SKM-1 treated with dmso at 0.1 percent for 144 hours (cell line): ENCODE data around the gene CROCC2.

Experiments
- DNase-seq: peaks from one replicate; lab custom pipeline; 2025; ENCODE audit not compliant: unreplicated experiment; lab: John Stamatoyannopoulos, UW

CROCC2 gene

DNA sequence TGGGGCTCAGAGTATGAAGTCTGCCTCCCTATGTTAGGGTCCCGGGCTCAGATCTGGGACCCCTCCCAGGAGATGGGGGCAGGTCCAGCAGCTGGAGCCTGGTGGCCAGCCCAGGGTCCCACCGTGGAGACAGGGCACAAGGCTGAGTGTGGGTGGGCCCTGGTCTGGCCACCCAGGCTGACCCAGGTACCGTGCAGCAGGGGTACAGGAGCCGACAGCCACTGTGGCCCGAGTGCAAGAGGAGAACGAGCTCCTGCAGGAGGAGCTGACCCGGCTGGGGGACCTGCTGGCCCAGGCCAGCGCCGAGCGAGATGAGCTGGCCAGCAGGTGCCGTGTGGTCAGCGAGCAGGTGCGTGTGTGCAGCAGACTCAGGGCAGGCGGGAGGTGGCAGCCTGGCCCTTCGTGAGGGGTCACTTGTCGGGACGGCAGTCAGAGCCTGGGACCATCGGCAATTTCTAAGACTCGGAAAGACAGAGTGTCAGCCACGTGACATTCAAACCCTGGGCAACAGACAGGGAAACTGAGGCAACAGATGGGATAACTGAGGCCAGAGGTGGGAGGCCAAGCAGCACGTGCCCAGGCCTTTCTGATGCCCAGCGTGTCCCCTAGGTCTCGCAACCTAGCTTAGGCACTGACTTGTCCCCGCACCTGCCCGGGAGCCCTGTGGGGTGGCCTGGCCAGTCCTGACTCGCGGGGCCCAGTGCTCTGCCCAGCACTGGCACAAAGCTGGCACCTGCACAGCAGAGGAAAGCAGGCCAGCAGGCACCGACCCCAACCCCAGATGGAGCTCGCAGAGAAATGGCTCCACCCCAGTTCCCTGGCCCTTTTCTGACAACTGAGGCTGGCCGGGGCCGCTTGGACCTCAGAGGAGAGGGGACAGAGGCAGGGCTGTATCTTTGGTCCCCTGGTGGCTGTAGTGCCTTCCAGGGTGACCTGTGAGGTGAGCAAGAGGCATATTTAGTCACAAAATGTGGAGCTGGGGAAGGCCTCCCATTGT lies 13.9 kb downstream of the CROCC2 start:
- no peak for DNase-seq

DNA sequence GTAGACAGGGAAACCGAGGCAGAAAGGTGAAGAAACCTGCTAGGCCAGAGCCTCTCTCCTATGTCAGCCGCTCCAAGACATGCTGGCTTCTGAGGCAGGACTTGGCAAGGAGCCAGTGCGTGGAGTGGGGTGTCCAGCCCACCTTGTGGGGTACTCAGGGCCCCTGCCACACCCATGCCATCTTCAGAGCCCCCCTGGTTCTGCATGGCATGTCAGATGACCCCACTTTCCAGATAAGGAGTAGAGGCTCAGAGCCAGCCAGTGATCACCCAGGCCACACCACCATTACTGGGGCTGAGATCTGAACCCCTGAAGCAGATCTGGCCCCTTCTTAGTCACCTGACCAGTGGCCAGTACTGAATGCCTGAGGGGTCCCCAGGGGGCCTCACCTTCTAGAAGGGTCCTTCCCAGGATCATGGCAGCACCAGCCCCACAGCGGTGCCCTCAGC lies 14.7 kb downstream of the CROCC2 start:
- no peak for DNase-seq

DNA sequence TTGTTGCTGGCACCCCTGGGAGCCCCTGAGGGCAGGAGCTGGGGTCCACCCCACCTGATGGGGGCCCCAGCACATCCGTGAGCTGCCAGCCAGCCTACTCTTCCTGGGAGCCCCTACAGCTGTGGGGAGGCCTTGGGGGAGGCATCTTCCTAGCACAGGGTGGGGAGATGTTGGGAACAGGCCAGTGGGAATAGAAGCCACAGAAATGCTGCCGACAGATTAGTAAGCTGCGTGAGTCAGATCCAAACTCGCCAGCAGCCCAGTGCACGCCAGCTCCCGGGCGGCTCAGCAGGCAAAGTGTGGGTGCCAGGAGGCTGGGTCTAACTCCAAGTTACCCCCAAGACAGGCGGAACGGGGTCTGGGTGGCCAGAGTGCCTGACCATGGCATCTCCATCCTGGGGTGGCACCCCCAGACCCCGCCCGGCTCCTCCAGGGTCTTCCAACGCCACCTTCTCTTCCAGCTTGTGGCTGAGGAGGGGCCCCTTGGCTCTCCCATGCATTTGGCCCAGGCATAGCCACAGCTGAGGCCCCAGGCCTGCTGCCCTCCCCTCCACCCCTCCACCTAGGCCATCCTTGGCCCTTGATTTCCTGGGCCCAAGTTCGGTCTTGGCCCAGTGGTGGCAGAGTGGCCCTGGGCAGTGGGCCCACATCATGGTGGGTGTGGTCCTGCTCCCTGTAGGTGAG lies 15.3 kb downstream of the CROCC2 start:
- DNase-seq, result no peak

- DNase-seq, result no peak
Measured at GRCh38 chr2:240921995-240922244, 15.8 kb downstream of the CROCC2 start.

DNA sequence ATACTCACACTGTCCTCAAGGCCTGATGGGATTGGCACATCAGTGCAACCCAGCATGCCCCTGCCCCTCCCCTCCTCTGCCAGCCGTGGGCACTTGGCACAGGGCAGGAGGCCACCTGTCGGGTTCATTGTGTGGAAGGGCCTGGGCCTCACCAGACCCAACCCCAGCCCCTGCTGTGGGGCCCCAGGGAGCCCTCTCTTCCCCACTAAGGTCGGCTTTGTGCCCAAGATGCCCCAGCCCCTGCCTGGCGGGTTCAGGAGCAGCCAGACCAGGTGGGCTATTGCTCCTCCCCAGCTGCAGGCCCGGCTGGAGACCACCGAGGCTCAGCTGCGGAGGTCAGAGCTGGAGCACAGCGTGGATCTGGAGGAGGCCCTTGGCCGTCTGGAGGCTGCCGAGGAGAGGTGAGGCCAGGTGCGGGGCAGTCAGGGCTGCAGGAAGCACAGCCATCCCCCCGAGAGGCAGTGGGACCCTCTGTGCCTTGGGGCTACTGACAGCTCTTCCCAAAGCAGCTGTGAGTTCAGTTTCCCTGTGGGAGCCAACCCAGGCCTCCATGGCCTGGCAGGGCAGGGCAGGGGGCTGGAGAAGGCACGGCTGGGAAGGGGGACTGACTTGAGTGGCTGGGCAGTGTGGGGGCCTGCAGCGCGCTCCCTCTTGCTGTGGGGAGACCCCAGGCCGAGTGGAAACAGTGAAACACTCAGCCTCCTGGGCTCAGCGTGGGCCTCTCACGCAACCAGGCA lies 16.3 kb downstream of the CROCC2 start:
- DNase-seq, result no peak

GRCh38 chr2:240922982-240923537 lies 16.9 kb downstream of the CROCC2 start:
- no peak for DNase-seq

DNA sequence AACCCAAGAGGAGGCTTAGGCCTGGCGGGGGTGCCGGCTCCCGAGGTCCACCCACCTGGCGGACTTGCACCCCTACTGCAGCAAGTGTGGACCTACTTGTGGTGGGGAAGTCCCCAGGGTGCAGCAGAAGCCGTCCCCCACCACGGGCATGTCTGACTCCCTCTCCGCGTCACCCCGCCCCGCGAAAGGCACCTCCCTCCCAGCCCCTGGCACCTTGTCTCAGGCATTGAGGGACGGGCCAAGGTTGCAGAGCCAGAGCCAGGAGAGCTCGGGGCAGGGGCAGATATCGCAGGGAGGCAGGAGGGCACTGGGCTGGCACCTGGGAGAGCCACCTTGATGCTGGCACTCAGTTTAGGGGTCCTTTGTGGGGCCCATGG lies 19.0 kb downstream of the CROCC2 start:
- no peak for DNase-seq

DNA sequence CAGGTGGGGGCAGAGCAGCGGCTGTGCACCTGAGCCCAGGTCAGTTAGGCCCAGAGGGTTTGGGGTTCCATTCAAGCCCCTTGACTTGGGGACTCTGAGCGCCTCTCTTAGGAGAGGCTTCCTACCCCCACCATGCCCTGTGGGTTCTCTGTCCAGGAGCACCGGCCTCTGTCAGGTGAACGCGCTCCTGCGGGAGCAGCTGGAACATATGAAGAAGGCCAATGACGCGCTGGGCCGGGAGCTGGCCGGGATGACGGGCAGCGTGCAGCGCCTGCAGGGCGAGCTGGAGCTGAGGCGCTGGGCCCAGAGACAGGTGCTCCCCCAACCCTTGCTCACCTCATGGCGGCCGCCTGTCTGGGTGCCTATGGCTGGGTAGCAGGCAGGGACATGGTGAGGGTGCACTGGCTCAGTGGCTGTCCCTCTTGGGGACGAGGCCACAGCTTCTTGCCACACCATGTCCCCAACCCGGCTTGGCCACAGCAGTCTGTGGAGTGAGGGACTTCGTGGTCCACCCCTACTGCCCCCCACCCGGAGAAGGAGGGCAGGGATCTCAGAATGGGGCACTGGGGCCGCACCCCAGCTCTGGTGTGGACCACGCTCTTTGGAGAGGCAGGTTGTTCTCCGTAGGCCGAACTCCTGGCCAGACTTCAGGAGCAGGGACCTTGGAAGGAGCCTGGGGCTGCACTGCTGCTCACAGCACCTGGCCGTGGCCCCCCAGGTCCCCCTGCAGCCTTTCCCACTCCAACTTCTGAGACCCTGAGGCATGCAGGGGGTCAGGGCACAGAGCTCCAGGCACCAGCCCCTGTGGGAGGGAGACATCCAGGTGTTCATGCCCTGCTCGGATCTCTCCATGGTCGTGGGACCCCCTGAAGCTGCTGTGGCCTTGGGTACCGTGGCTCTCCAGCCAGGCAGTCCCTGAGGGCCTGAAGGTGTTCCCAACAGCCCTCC lies 19.7 kb downstream of the CROCC2 start:
- no peak for DNase-seq

DNA sequence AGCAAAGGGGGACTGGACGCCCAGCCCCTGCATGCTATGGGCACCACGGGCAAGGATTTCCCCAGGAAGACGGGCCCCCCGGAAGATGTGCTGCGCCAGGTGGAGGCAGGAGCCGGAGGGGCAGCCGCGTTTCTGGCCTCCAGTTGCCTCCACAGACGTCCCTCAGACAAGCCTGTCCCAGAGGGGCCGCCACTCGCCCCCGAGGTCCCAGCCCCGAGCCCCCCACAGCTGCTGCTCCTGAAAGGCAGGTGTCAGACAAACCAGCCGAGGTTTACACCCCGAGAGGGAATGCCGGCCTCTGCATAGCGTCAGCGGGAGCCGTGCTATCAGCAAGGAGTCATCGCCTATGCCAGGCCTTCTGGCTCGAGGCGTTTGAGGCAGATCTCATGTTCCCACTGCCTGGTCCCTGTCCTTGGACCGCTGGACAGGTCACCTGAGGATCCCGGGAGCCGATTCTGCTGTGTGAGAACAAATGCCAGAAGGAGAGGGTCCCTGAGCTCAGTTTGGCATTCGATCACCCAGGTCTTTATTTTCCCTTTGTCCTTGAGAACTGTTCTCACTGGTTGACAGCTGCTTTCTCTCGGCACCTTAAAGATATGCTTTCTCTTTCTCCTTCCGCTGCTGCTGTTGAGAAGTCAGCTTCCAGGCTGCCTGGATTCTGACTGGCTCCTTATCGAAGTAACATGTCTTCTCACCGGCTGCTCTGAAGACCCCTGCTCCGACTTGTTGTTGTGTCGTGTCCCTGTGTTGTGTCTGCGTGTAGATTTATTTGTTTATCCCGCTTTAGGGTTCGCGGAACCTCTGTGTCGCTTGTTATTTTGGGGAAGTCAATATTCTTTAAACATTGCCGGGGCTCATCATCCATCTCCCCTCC lies 20.6 kb downstream of the CROCC2 start:
- DNase-seq, result no peak

DNA sequence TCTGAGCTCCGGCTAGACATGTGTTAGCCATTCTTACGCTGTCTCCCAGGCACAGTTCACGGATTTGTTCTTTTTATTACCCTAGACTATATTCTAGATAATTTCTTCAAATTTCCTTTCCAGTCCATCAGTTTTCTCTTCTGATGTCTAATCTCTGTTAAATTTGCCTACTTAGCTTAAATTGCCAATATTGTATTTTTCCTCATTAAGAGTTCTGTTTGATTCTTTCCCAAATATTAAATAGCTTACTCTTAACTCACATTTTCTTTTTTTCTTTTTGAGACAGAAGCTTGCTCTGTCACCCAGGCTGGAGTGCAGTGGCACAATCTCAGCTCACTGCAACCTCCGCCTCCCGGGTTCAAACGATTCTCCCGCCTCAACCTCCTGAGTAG lies 21.2 kb downstream of the CROCC2 start:
- no peak for DNase-seq

GRCh38 chr2:240928476-240929363 lies 22.6 kb downstream of the CROCC2 start:
- DNase-seq, result no peak

GRCh38 chr2:240929364-240930095 lies 23.4 kb downstream of the CROCC2 start:
- no peak for DNase-seq

- DNase-seq, result no peak
Measured at GRCh38 chr2:240930096-240930630, 24.0 kb downstream of the CROCC2 start.

DNA sequence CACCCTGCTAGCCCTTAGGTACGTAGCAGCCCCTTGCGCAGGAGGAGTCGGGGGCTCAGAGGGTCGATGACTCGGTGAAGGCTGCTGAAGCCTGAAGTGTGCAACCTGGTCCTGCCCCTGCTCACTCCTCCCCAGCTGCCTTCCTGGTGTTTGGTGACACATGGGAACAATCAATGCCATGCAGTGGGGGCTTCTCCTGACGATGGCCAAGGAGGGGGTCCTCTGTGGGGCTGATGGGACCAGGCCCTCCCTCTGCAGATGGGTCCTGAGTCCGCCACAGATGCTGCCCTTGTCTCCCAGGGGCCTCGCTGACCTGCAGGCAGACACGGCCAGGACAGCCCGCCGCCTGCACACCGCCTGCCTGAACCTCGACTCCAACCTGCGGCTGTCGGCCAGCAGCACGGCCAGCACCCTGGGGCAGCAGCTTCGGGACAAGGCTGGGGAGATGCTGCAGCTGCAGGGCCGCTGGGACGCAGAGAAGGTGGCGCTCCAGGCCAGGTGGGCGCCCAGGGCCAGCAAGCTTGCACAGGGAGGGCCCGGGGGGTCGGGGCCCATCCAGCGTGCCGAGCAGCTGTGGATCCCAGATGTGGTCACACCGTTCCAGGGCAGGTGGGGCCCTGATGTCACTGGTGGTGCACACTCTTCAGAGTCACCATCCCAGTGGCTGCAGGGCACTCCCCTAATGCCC lies 24.6 kb downstream of the CROCC2 start:
- no peak for DNase-seq

- no peak for DNase-seq
Measured at GRCh38 chr2:240931319-240931949, 25.3 kb downstream of the CROCC2 start.

- DNase-seq, result no peak
Measured at GRCh38 chr2:240932001-240932723, 26.0 kb downstream of the CROCC2 start.
